Measurements from ENCODE around the gene PGAP2.

GRCh38 chr11:3782963-3783362, 25.4 kb upstream of the PGAP2 start:
- TF ChIP-seq CTCF (IDR thresholded peaks at IDR 0.05) (no peak), POLR2A (IDR thresholded peaks at IDR 0.05) (no peak)

All from lower leg skin (tissue), 3 donors.